HEK293 (cell line): ENCODE measurements around the gene LAMB1.

Experiments used
- CTCF ChIA-PET: fragments of 350-600 bp; formaldehyde crosslinking; extraction: SDS; loops from one replicate; lab custom pipeline; 2021; ENCODE audit warnings: antibody characterized with exemption; lab: Yijun Ruan, JAX
- POLR2A ChIA-PET: fragments of 300-600 bp; formaldehyde crosslinking; extraction: SDS; loops from one replicate; lab custom pipeline; 2020; ENCODE audit warnings: antibody characterized with exemption, inconsistent platforms; lab: Yijun Ruan, JAX
- H3K27ac ChIP-seq: fragments of 200-500 bp; sonication (Bioruptor generic); 2 replicates; pipeline ENCODE4 v1.5.1; 2014; ENCODE audit warnings: low read depth, low read length, control low read depth, inconsistent platforms; ENCODE audit errors: extremely low read depth
- H3K36me3 ChIP-seq, 2 experiments: fragments of 200-500 bp in 1 of 2; sonication (Bioruptor generic) in 1 of 2; 1 replicate in 1 of 2; 2 replicates in 1 of 2; pipeline ENCODE4 v1.5.1; 2014 to 2017; ENCODE audit warnings: inconsistent platforms in 2 of 2, low read length in 2 of 2; ENCODE audit not compliant: control insufficient read depth in 2 of 2, insufficient read depth in 1 of 2
- H3K4me1 ChIP-seq: fragments of 200-500 bp; sonication (Bioruptor generic); 2 replicates; pipeline ENCODE4 v1.5.1; 2014; ENCODE audit warnings: mild to moderate bottlenecking, low read length, inconsistent platforms; ENCODE audit not compliant: control insufficient read depth, insufficient read depth
- H3K4me3 ChIP-seq: 2 replicates; pipeline ENCODE4 v1.5.1; 2011; ENCODE audit warnings: low read depth, mild to moderate bottlenecking, control low read depth, low read length, moderate library complexity
- H3K9me3 ChIP-seq: fragments of 200-500 bp; sonication (Bioruptor generic); 2 replicates; pipeline ENCODE4 v1.5.1; 2014; ENCODE audit warnings: low read depth, low read length, inconsistent platforms; ENCODE audit not compliant: control insufficient read depth, insufficient read depth
- AEBP2 ChIP-seq: fragments of 450-650 bp; formaldehyde crosslinking; IDR thresholded peaks from 2 replicates; pipeline ENCODE4 v1.5.1; 2016; ENCODE audit warnings: missing biosample characterization, missing genetic modification characterization, borderline replicate concordance
- EGR2 ChIP-seq: fragments of 450-650 bp; formaldehyde crosslinking; IDR thresholded peaks from 2 replicates; pipeline ENCODE4 v1.5.1; 2016; ENCODE audit warnings: low read depth, missing biosample characterization, missing genetic modification characterization
- GLI2 ChIP-seq: fragments of 450-650 bp; formaldehyde crosslinking; IDR thresholded peaks from 2 replicates; pipeline ENCODE4; 2017; ENCODE audit warnings: missing biosample characterization, missing genetic modification characterization, low read depth, borderline replicate concordance
- MEIS1 ChIP-seq: sonication (generic); formaldehyde crosslinking; IDR thresholded peaks from 2 replicates; pipeline ENCODE4 v1.8.1; 2022; ENCODE audit warnings: missing genetic modification reagents, mild to moderate bottlenecking, borderline replicate concordance
- MZF1 ChIP-seq: fragments of 450-650 bp; formaldehyde crosslinking; IDR thresholded peaks from 2 replicates; pipeline ENCODE4 v1.5.1; 2017; ENCODE audit warnings: missing biosample characterization, missing genetic modification characterization, borderline replicate concordance
- PRDM1 ChIP-seq: fragments of 450-650 bp; formaldehyde crosslinking; IDR thresholded peaks from 2 replicates; pipeline ENCODE4; 2016; ENCODE audit warnings: missing biosample characterization, missing genetic modification characterization
- SALL2 ChIP-seq: fragments of 450-650 bp; formaldehyde crosslinking; IDR thresholded peaks from 2 replicates; pipeline ENCODE4 v1.5.0; 2017; ENCODE audit warnings: missing biosample characterization, mild to moderate bottlenecking, missing genetic modification characterization, borderline replicate concordance
- ZEB2 ChIP-seq: fragments of 450-650 bp; formaldehyde crosslinking; IDR thresholded peaks from 2 replicates; pipeline ENCODE4 v1.5.1; 2016; ENCODE audit warnings: missing biosample characterization, missing genetic modification characterization
- ZFP41 ChIP-seq: fragments of 450-650 bp; formaldehyde crosslinking; IDR thresholded peaks from 2 replicates; pipeline ENCODE4 v1.5.1; 2016; ENCODE audit warnings: missing biosample characterization, missing genetic modification characterization, borderline replicate concordance
- ZIC2 ChIP-seq: fragments of 450-650 bp; formaldehyde crosslinking; IDR thresholded peaks from 2 replicates; pipeline ENCODE4 v1.5.1; 2016; ENCODE audit warnings: missing biosample characterization, missing genetic modification characterization
- ZNF140 ChIP-seq: fragments of 450-650 bp; formaldehyde crosslinking; IDR thresholded peaks from 2 replicates; pipeline ENCODE4 v1.5.1; 2016; ENCODE audit warnings: missing biosample characterization, missing genetic modification characterization
- ZNF157 ChIP-seq: fragments of 450-650 bp; formaldehyde crosslinking; IDR thresholded peaks from 2 replicates; pipeline ENCODE4 v1.5.1; 2016; ENCODE audit warnings: missing biosample characterization, missing genetic modification characterization
- ZNF404 ChIP-seq: fragments of 450-650 bp; formaldehyde crosslinking; IDR thresholded peaks from 2 replicates; pipeline ENCODE4 v1.5.1; 2017; ENCODE audit warnings: missing biosample characterization, missing genetic modification characterization
- ZNF423 ChIP-seq: fragments of 450-650 bp; formaldehyde crosslinking; IDR thresholded peaks from 2 replicates; pipeline ENCODE4 v1.5.1; 2016; ENCODE audit warnings: missing biosample characterization, missing genetic modification characterization
- ZNF48 ChIP-seq: fragments of 450-650 bp; formaldehyde crosslinking; IDR thresholded peaks from 2 replicates; pipeline ENCODE4 v1.5.1; 2016; ENCODE audit warnings: missing biosample characterization, missing genetic modification characterization
- ZNF549 ChIP-seq: fragments of 450-650 bp; IDR thresholded peaks from 2 replicates; pipeline ENCODE4 v1.5.1; 2018; ENCODE audit warnings: missing biosample characterization, missing genetic modification characterization, mild to moderate bottlenecking, inconsistent platforms, moderate library complexity
- ZNF600 ChIP-seq: fragments of 450-650 bp; formaldehyde crosslinking; IDR thresholded peaks from 2 replicates; pipeline ENCODE4 v1.5.1; 2016; ENCODE audit warnings: missing biosample characterization, missing genetic modification characterization
- ZNF658 ChIP-seq: fragments of 450-650 bp; formaldehyde crosslinking; IDR thresholded peaks from 2 replicates; pipeline ENCODE4; 2016; ENCODE audit warnings: missing biosample characterization, missing genetic modification characterization
- TF ChIP-seq, protein P1 (sequence below): fragments of 450-650 bp; formaldehyde crosslinking; IDR thresholded peaks from 2 replicates; pipeline ENCODE4 v1.5.1; 2016; ENCODE audit warnings: missing biosample characterization, missing genetic modification characterization, low read depth
- TF ChIP-seq, protein P2 (sequence below): fragments of 450-650 bp; IDR thresholded peaks from 2 replicates; pipeline ENCODE4 v1.5.1; 2018; ENCODE audit warnings: missing biosample characterization, mild to moderate bottlenecking, missing genetic modification characterization
- TF ChIP-seq, protein P3 (sequence below): fragments of 450-650 bp; formaldehyde crosslinking; IDR thresholded peaks from 2 replicates; pipeline ENCODE4; 2016; ENCODE audit warnings: missing biosample characterization, missing genetic modification characterization
- TF ChIP-seq, protein P4 (sequence below): fragments of 450-650 bp; formaldehyde crosslinking; IDR thresholded peaks from 2 replicates; pipeline ENCODE4 v1.5.1; 2016; ENCODE audit warnings: missing biosample characterization, missing genetic modification characterization, low read depth
- TF ChIP-seq, protein P5 (sequence below): fragments of 450-650 bp; formaldehyde crosslinking; IDR thresholded peaks from 2 replicates; pipeline ENCODE4 v1.5.1; 2017; ENCODE audit warnings: missing biosample characterization, mild to moderate bottlenecking, missing genetic modification characterization, moderate library complexity

Gene LAMB1

DNA sequence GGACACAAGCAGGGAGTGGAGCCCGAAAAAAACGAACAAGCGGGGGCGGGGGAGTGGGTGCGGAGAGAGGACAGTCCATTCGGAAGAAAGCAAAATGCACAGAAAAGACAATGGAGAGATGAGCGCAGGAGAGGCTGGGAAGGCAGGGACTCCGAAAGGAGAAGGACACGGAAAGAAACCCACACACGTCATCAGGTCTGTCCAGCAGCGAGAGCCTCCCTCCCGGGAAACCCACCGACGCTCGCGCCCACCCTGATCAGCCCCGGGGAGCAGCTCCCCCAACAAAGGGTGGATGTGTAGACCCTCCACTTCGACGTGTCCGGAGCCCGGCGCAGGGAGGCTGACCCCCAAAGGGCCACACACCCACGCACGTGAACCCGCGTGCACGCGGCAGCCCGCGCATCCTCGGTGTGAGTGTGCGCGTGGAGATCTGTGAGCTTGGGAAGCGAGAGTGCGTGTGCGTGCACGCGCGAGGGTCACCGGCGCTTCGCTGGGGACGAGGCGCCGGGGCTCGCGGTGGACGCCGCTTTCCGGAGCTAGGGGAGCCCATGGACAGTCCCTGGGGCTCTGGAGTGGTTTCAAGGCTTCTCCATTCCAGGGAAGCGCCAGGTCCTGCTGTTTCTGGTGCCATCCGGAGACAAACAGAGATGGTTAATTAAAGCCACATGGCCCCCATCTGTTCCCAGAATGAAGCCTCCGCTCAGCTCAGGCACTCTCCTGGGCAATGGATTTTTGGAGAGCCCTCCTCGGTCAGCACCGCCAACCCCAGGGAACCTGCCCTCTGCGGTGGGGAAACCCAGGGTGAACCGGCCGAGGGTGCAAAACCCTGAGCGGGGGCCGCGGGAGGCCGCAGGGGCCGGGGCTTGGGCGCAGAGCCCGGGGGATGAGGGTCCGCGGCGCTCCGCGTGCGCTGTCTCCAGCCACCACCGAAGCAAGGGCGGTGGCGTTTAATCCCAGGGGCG lies 916 bp downstream of the LAMB1 start (continued):
- TF ChIP-seq, protein P1, sequence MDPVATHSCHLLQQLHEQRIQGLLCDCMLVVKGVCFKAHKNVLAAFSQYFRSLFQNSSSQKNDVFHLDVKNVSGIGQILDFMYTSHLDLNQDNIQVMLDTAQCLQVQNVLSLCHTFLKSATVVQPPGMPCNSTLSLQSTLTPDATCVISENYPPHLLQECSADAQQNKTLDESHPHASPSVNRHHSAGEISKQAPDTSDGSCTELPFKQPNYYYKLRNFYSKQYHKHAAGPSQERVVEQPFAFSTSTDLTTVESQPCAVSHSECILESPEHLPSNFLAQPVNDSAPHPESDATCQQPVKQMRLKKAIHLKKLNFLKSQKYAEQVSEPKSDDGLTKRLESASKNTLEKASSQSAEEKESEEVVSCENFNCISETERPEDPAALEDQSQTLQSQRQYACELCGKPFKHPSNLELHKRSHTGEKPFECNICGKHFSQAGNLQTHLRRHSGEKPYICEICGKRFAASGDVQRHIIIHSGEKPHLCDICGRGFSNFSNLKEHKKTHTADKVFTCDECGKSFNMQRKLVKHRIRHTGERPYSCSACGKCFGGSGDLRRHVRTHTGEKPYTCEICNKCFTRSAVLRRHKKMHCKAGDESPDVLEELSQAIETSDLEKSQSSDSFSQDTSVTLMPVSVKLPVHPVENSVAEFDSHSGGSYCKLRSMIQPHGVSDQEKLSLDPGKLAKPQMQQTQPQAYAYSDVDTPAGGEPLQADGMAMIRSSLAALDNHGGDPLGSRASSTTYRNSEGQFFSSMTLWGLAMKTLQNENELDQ: no peak
- TF ChIP-seq, protein P2, sequence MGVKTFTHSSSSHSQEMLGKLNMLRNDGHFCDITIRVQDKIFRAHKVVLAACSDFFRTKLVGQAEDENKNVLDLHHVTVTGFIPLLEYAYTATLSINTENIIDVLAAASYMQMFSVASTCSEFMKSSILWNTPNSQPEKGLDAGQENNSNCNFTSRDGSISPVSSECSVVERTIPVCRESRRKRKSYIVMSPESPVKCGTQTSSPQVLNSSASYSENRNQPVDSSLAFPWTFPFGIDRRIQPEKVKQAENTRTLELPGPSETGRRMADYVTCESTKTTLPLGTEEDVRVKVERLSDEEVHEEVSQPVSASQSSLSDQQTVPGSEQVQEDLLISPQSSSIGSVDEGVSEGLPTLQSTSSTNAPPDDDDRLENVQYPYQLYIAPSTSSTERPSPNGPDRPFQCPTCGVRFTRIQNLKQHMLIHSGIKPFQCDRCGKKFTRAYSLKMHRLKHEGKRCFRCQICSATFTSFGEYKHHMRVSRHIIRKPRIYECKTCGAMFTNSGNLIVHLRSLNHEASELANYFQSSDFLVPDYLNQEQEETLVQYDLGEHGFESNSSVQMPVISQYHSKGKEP (tag by site-specific recombination): no peak
- TF ChIP-seq ZEB2 (tag by site-specific recombination) (no peak), PRDM1 (tag by site-specific recombination) (no peak), ZNF658 (tag by site-specific recombination) (no peak), EGR2 (tag by site-specific recombination) (no peak), ZNF404 (tag by site-specific recombination) (no peak), ZNF600 (tag by site-specific recombination) (no peak), ZNF48 (tag by site-specific recombination) (no peak), GLI2 (tag by site-specific recombination) (no peak), MEIS1 (CRISPR knock-in tag) (no peak), ZIC2 (peak; percentile 50), ZNF140 (tag by site-specific recombination) (no peak)
- TF ChIP-seq, protein P3, sequence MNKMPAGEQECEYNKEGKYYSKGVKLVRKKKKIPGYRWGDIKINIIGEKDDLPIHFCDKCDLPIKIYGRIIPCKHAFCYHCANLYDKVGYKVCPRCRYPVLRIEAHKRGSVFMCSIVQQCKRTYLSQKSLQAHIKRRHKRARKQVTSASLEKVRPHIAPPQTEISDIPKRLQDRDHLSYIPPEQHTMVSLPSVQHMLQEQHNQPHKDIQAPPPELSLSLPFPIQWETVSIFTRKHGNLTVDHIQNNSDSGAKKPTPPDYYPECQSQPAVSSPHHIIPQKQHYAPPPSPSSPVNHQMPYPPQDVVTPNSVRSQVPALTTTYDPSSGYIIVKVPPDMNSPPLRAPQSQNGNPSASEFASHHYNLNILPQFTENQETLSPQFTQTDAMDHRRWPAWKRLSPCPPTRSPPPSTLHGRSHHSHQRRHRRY: no peak

DNA sequence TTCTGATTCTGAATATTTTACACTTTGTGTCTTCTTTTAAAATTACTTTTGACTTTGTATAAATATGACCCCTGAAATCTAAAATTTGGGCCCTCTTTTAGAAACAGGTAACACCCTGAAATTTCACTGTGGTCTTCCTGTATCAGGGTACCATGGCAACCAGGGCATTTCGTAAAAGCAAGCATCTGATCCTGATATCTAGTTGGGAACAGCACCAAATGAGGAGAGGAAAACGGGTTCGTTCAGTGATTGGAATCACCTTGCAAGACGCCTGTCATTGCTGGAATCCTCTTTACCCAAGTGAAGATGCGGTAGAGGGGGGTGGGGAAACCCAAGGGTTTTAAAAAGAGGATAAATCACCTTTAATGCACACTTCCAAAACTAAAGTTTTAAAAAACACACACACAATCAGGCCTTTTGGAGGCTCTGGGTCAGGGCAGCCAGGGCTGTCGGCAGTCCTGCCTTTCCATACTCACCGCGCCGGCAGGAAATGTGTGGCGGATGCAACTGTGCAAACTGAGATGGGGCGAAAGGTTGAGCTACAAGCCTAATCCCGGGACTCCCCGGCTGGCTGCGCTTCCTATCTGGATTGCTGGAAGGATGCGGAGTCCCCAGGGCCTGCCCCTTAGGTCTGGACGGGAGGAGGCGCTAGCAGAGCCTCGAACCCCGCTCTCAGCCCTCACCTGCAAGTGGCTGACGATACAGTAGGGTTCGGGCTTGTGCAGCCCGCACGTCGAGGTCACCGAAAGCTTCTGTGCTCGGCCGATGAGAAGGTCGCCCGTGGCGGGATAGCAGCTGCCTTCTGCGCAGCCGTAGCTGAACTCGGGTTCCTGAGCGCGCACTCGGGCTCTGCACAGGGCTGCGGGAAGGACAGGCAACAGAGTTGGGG lies 1.8 kb downstream of the LAMB1 start:
- no peaks in the 10 kb centered on the region for H3K9me3 ChIP-seq
- H3K36me3 ChIP-seq: peaks cover 0 to 3% of the 10 kb centered on the region in 2 experiments; a peak in 2 of 3 replicates
- peak overlapping the region; percentile 60; the same call in 1 of the 2 replicates for H3K4me3 ChIP-seq
- H3K4me1 ChIP-seq: peaks cover 12% of the 10 kb centered on the region
- H3K27ac ChIP-seq: no peak overlapping the region
- POLR2A ChIA-PET: interaction anchor here (2.0 kb wide), 1 partner anchor 14 kb away, joined by 18 read pairs; no protein-coding TSS in a partner anchor
- CTCF ChIA-PET: interaction anchor here (0.6 to 1.0 kb wide), 3 partner anchors 10 to 88 kb away, joined by 3 read pairs; no protein-coding TSS in a partner anchor
- TF ChIP-seq AEBP2 (tag by site-specific recombination) (no peak), ZFP41 (tag by site-specific recombination) (no peak), MZF1 (tag by site-specific recombination) (no peak), ZNF549 (tag by site-specific recombination) (no peak), ZNF157 (tag by site-specific recombination) (no peak), ZNF423 (tag by site-specific recombination) (no peak), SALL2 (no peak)
- TF ChIP-seq, protein P4, sequence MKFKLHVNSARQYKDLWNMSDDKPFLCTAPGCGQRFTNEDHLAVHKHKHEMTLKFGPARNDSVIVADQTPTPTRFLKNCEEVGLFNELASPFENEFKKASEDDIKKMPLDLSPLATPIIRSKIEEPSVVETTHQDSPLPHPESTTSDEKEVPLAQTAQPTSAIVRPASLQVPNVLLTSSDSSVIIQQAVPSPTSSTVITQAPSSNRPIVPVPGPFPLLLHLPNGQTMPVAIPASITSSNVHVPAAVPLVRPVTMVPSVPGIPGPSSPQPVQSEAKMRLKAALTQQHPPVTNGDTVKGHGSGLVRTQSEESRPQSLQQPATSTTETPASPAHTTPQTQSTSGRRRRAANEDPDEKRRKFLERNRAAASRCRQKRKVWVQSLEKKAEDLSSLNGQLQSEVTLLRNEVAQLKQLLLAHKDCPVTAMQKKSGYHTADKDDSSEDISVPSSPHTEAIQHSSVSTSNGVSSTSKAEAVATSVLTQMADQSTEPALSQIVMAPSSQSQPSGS: no peak
- TF ChIP-seq, protein P5, sequence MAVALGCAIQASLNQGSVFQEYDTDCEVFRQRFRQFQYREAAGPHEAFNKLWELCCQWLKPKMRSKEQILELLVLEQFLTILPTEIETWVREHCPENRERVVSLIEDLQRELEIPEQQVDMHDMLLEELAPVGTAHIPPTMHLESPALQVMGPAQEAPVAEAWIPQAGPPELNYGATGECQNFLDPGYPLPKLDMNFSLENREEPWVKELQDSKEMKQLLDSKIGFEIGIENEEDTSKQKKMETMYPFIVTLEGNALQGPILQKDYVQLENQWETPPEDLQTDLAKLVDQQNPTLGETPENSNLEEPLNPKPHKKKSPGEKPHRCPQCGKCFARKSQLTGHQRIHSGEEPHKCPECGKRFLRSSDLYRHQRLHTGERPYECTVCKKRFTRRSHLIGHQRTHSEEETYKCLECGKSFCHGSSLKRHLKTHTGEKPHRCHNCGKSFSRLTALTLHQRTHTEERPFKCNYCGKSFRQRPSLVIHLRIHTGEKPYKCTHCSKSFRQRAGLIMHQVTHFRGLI (tag by site-specific recombination): no peak
